Esophagus muscularis mucosa (tissue), 4 donors: ENCODE measurements around the gene MSL1. TPM values are rescaled to one million over a fixed set of nuclear protein-coding genes. Genes with fewer than 3 reads are reported as not detected.
A peak's percentile ranks its signal among the peaks of the same experiment; 100 is the strongest.

ENCODE experiments used
- DNase-seq: peaks from one replicate; pipeline ENCODE4 v3.0.0-alpha.2; 2017; ENCODE audit errors: extremely low spot score
- H3K27ac ChIP-seq, 4 donors: fragments of 200-600 bp; sonication (generic); replicated peaks in 1 of 4; 1 replicate in 3 of 4; 2 replicates in 1 of 4; pipeline ENCODE4 v1.5.1; 2016 to 2019; ENCODE audit warnings: mild to moderate bottlenecking in 1 of 4
- H3K27me3 ChIP-seq, 4 donors: fragments of 200-600 bp; sonication (generic); one replicate each; pipeline versions ENCODE4 v1.5.1 to v1.6.0; 2016 to 2019
- H3K36me3 ChIP-seq, 4 donors: fragments of 200-600 bp; sonication (generic); one replicate each; pipeline ENCODE4 v1.5.1; 2016 to 2019
- H3K4me1 ChIP-seq, 4 donors: fragments of 200-600 bp; sonication (generic); one replicate each; pipeline ENCODE4 v1.5.1; 2016 to 2019
- H3K4me3 ChIP-seq, 4 donors: fragments of 200-600 bp; sonication (generic); 1 replicate in 2 of 4; 2 replicates in 2 of 4; pipeline ENCODE4 v1.5.1; 2016 to 2019; ENCODE audit warnings: mild to moderate bottlenecking in 4 of 4, moderate library complexity in 1 of 4
- H3K9me3 ChIP-seq, 4 donors: fragments of 200-600 bp; sonication (generic); 1 replicate in 3 of 4; 2 replicates in 1 of 4; pipeline ENCODE4 v1.5.1; 2016 to 2019
- CTCF ChIP-seq, 3 experiments: fragments of 200-600 bp in 2 of 3; fragments of 450-650 bp in 1 of 3; sonication (generic) in 2 of 3; IDR thresholded peaks; one replicate each; pipeline ENCODE4 v1.5.1; 2017 to 2019; ENCODE audit warnings: antibody characterized with exemption in 3 of 3, mild to moderate bottlenecking in 2 of 3, moderate library complexity in 1 of 3
- EP300 ChIP-seq: sonication (generic); formaldehyde crosslinking; IDR thresholded peaks from one replicate; pipeline ENCODE4 v1.6.1; 2017; ENCODE audit warnings: antibody characterized with exemption
- POLR2A ChIP-seq: fragments of 450-650 bp; IDR thresholded peaks from one replicate; pipeline ENCODE4 v1.6.1; 2017; ENCODE audit warnings: antibody characterized with exemption, moderate library complexity, mild to moderate bottlenecking, low read depth
- POLR2AphosphoS5 ChIP-seq, 2 donors: sonication (generic); formaldehyde crosslinking; IDR thresholded peaks; one replicate each; pipeline ENCODE4 v1.6.1; 2017; ENCODE audit warnings: antibody characterized with exemption in 2 of 2
- WGBS: methylation state at CpG from one replicate; pipeline ENCODE4 v1.1.5; 2018; 5-methylcytosine and 5-hydroxymethylcytosine counted together
- intact Hi-C: fragments of 100-400 bp; cut with DNase I; formaldehyde crosslinking; loops from one replicate; pipeline ENCODE4 v1.15.1; 2023
- total RNA-seq, 4 donors: library from RNA; depleted of rRNA; stranded (reverse); fragments of >200 nt; gene quantifications; one replicate each; pipeline versions ENCODE4 v1.1.0 to v1.2.1, GENCODE V29; 2016

Gene MSL1
- total RNA-seq: 10 to 100 TPM; 64.1 to 86.8 (median 72.2) TPM

- Histone ChIP-seq H3K4me1 (peaks cover 19 to 45% (median 42%) of the 10 kb centered on the region in 4 donors), H3K27ac (peak within 1 kb of the TSS; percentile 97 to 99 (median 98)), H3K27me3 (no peaks in the 10 kb centered on the region), H3K9me3 (no peaks in the 10 kb centered on the region), H3K4me3 (peak within 1 kb of the TSS; percentile 80 to 100 (median 97)), H3K36me3 (peaks cover 5 to 8% (median 7%) of the 10 kb centered on the region in 4 donors)
- peak; percentile 96 for DNase-seq
- TF ChIP-seq CTCF (IDR thresholded peaks at IDR 0.05) (no peak), EP300 (no peak), POLR2A (peak; percentile 78), POLR2AphosphoS5 (IDR thresholded peaks at IDR 0.05) (peak; percentile 87 to 93)
- intact Hi-C loops: loop anchor here (2.0 kb wide), 1 partner anchor 43 kb away; no protein-coding TSS in a partner anchor
- WGBS: 2% methylated on average over 29 of the region's 82 CpGs
These were observed at the start of gene MSL1 for GRCh38 chr17:40121181-40122135. MSL1 (plus strand) TSS chr17:40121971; CDS start chr17:40122613, 642 bp downstream.

GRCh38 chr17:40072040-40072734 is 49.6 kb upstream of the MSL1 start:
- peak overlapping the region; percentile 91 to 99 (median 99) for H3K27ac ChIP-seq
- intact Hi-C loops: no loop called here
- H3K36me3 ChIP-seq: peaks cover 5 to 18% (median 15%) of the 10 kb centered on the region in 4 donors
- DNase-seq: peak; percentile 94
- peak overlapping the region; percentile 32 to 50 (median 46) for H3K4me3 ChIP-seq
- H3K9me3 ChIP-seq: no peaks in the 10 kb centered on the region
- peak; percentile 77 to 79 for TF ChIP-seq POLR2AphosphoS5 (IDR thresholded peaks at IDR 0.05)
- peak; percentile 22 for TF ChIP-seq EP300
- TF ChIP-seq CTCF (IDR thresholded peaks at IDR 0.05): no peak
- WGBS: 10% methylated on average over 16 of the region's 19 CpGs
- H3K27me3 ChIP-seq: no peaks in the 10 kb centered on the region
- H3K4me1 ChIP-seq: peaks cover 97 to 100% (median 100%) of the 10 kb centered on the region in 4 donors

GRCh38 chr17:40072735-40073346 is 48.9 kb upstream of the MSL1 start:
- Histone ChIP-seq H3K36me3 (peaks cover 8 to 25% (median 21%) of the 10 kb centered on the region in 4 donors), H3K4me3 (peak overlapping the region; percentile 32 to 50 (median 46)), H3K27me3 (no peaks in the 10 kb centered on the region), H3K4me1 (peaks cover 91 to 100% (median 99%) of the 10 kb centered on the region in 4 donors), H3K27ac (peak overlapping the region; percentile 91 to 99 (median 99)), H3K9me3 (no peaks in the 10 kb centered on the region)
- peak in 1 of 3 experiments; percentile 2 for TF ChIP-seq CTCF (IDR thresholded peaks at IDR 0.05)
- no peak for TF ChIP-seq EP300
- no peak for DNase-seq
- intact Hi-C loops: no loop called here
- 41% methylated on average over 7 of the region's 8 CpGs for WGBS

- WGBS: 73% methylated on average over 7 of the region's 7 CpGs
These were observed 48.2 kb upstream of the MSL1 start for GRCh38 chr17:40073454-40074174.

More at GRCh38 chr17:40073454-40074174, 48.2 kb upstream of the MSL1 start:
- Histone ChIP-seq H3K36me3 (peaks cover 16 to 31% (median 28%) of the 10 kb centered on the region in 4 donors), H3K27me3 (no peaks in the 10 kb centered on the region), H3K4me1 (peaks cover 86 to 98% (median 96%) of the 10 kb centered on the region in 4 donors), H3K9me3 (no peaks in the 10 kb centered on the region), H3K27ac (peak overlapping the region; percentile 91 to 99 (median 99)), H3K4me3 (peak overlapping the region in 2 of 4 donors; percentile 45 to 46)
- no peak for DNase-seq
- intact Hi-C loops: no loop called here
- TF ChIP-seq POLR2A: no peak
- TF ChIP-seq CTCF (IDR thresholded peaks at IDR 0.05): no peak
- no peak for TF ChIP-seq EP300
- no peak for TF ChIP-seq POLR2AphosphoS5 (IDR thresholded peaks at IDR 0.05)
